HG03520 (cell line): ENCODE measurements around the gene ADCY2.

Experiments
- ATAC-seq: cut with Tn5 transposase; IDR thresholded peaks from one replicate; pipeline ENCODE4 v1.9.1; 2021; ENCODE audit warnings: mild to moderate bottlenecking, moderate library complexity; ENCODE audit not compliant: unreplicated experiment

Gene ADCY2

GRCh38 chr5:7395947-7396712, at the start of gene ADCY2:
TSS of gene ADCY2 (plus strand) at chr5:7396138. CDS start at chr5:7396297, 159 bp downstream.
- no peak for ATAC-seq

DNA sequence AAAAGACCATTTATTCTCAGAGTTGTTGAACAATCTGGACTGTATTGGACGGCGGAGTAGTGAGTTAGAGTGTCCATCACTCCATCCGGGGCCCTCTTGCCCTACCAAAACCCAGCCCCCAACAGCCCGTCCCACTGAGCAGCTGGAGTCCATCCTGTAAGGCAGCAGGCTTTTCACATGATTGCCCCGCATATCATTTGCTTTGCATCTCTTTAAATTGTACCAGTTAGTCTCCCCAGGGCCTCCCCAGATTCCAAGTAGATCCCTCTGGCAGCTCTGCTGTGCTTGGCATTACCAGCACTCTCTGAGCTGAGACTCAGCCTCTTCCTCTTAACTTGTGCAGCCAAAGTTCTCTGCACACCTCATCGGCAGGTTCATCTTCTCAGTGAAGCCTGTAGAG, 48.6 kb upstream of the ADCY2 start:
- no peak for ATAC-seq

- ATAC-seq: no peak
Observed at GRCh38 chr5:7348168-7348854, 47.6 kb upstream of the ADCY2 start.

- no peak for ATAC-seq
Observed at GRCh38 chr5:7361593-7361992, 34.3 kb upstream of the ADCY2 start.

DNA sequence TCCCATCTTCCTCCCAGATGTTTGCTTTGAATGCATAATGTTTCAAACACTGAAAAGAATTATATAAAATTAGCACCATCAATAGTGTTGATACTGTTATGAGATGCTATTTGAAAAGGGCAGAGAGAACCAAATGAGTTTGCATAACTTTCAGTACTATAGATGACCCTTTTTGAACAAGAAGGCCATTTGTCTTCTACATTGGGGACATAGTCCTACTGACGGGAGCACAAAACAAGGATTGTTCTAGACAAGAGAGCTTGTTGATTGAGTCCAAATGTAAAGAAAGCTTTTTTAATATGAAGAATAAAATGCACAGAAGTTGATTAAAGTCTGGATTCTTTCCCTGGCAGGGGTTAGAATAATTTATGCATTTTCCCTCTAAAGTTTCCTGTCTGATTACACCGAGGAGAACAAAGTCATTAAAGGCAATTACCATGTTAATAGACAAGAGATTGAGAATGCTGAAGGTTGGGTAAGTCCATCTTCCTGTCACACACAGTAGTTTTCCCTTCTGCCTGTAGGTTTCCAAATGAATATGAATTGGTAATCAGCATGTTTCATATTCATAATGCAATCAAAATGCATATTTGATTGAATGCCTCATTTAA, 32.8 kb upstream of the ADCY2 start:
- ATAC-seq: no peak

DNA sequence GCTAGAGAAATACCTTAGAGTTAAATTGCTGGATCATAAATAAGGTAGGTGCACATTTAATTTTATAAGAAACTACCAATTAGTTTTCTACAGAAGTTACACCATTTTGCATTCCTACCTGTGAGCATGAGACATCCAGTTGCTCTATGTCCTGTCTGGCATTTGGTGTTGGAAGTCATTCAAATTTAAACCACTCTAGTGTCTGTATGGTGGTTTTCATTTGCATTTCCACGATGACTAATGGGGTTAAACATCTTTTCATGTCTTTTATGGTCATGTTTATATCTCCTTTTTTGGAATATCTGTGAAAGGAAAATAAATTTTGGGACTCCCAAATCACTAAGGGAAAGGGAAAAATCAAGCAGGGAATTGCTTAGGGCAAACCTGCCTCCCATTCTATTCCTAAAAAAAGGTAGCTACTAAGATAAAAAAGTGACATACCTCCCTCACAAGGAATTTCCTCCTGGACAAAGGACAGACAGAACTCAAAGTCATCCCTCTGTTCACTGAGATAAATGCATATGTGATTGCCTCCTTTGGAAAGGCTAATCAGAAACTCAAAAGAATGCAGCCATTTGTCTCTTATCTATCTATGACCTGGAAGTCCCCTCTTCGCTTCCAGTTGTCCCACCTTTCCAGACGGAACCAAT, 31.6 kb upstream of the ADCY2 start:
- no peak for ATAC-seq

GRCh38 chr5:7367780-7368179, 28.2 kb upstream of the ADCY2 start:
- no peak for ATAC-seq

DNA sequence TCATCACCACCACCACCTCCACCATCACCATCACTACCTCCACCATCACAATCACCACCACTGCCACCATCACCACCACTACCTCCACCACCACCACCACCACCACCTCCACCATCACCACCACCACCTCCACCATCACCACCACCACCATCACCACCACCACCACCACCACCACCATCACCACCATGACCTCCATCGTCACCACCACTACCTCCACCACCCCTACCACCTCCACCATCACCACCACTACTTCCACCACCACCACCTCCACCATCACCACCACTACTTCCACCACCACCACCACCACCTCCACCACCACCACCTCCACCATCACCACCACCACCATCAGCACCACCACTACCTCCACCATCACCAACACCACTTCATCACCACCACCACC, 23.5 kb upstream of the ADCY2 start:
- ATAC-seq: no peak

GRCh38 chr5:7374186-7374585, 21.8 kb upstream of the ADCY2 start:
- no peak for ATAC-seq

GRCh38 chr5:7375457-7375856, 20.5 kb upstream of the ADCY2 start:
- ATAC-seq: no peak

GRCh38 chr5:7376871-7377270, 19.1 kb upstream of the ADCY2 start:
- ATAC-seq: no peak

DNA sequence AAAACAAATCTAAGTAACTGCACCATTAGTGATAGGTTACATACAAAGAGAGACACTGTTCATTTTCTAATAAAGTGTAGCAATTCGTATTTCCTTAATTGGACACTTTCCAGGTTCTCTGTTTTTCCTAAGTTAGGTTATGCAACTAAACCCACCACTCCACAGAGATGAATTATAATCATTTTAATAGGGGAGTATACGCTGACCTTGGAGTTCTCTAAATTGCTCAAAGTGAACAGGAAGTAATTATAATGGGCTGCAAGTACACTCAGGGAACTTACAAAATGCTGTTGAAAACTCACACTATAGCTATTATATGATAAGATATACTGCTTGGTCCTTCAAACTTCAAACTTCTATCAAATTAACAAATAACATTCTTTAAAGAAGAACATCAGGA, 18.2 kb upstream of the ADCY2 start:
- ATAC-seq: no peak

GRCh38 chr5:7382588-7382987, 13.3 kb upstream of the ADCY2 start:
- no peak for ATAC-seq

GRCh38 chr5:7385681-7386080, 10.3 kb upstream of the ADCY2 start:
- no peak for ATAC-seq

DNA sequence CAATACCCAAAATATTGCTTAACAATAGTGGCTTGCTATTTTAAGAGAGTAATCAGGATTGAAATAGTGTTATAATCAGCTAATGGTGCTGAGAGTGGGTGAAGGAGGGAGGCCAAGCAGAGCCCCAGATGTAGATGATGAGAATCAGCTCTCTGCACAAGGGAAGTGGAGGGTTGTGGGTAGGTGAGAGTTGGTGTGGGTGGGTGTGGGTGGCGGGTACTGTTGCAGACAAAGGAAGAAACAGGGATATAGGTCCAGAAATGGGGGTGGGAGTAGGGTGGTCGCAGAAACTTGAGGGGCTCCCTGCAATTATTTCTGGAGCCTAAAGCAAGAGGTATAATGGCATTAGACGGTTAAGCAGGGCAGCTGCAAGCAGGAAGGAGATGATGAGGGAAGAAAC, 7.4 kb upstream of the ADCY2 start:
- no peak for ATAC-seq

DNA sequence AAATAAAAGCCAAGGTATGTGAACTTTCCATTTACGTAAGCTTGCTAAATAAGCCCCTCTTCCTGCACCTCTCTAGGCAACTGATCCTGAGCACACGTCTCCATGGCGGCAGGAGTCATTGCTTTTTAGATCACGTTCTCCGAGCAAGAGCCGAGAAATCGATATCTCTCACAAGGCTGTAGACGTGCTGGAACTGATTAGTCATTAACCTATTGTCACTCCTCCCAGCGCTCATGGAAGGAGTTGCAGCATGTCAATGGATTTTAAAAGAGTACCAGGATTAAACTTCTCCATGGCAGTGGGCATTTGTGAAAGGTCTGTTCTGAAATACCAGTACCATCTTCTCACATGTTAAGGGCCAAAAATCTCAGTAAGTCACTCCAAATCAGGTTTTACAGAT, 4.7 kb upstream of the ADCY2 start:
- no peak for ATAC-seq

GRCh38 chr5:7391814-7392692, 3.9 kb upstream of the ADCY2 start:
- ATAC-seq: no peak

GRCh38 chr5:7392693-7393024, 3.3 kb upstream of the ADCY2 start:
- ATAC-seq: no peak

GRCh38 chr5:7393921-7394799, 1.8 kb upstream of the ADCY2 start:
- ATAC-seq: no peak

DNA sequence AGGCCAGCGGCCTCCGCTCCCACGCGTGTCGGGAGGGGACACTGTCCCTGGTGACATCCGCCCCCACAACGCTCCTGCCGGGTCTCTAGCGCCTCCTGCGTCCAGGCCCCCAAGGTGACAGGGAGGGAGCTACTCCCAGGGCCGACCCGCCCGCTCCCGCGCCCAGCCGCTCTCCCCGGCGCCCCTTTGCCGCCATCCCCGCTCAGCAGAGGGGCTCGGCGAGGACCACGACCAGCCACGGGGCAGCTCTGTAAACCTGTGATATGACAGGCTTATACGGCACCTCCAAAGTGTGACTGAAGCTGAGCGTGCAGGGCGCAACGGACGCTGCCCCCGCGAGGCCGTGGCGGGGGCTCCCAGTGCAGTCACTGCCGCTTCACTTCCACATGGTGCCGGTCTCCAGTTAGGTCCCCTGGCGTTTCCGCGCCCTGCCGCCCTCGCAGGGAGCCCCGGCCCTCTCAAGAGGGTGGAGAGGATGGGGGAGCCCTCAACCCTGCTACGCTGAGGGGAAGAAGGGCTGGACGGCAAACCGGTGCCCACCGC, 978 bp upstream of the ADCY2 start:
- ATAC-seq: no peak
